RPMI7951 (cell line): Measurements from ENCODE around the gene TAPT1. TPM values are rescaled to one million over a fixed set of nuclear protein-coding genes. Genes with fewer than 3 reads are reported as not detected.

Experiments used
- total RNA-seq: library from RNA; depleted of rRNA; stranded (reverse); fragments of >200 nt; shearing (Covaris generic); gene quantifications from 2 replicates; pipeline ENCODE4 v1.2.3, GENCODE V29; 2014; rRNA removed

Gene TAPT1
- total RNA-seq, 1 experiment from 2014 or later: 16.8 TPM

Other genes starting within 250 kb of the TAPT1 start
- gene PROM1, start 142.4 kb downstream of the TAPT1 start, total RNA-seq: 0.12 TPM in 1 of 2 replicates, not detected in the other